Neural cell (in vitro differentiated cells): ENCODE results near the gene AGRN. TPM values are rescaled to one million over a fixed set of nuclear protein-coding genes. Genes with fewer than 3 reads are reported as not detected.

Experiments used
- H2AFZ ChIP-seq: fragments of 200-600, 300-800 bp; sonication (generic), shearing (Covaris generic); 2 replicates; pipeline ENCODE4 v1.6.0; 2014; ENCODE audit warnings: low read depth, mild to moderate bottlenecking, antibody characterized with exemption, low read length, moderate library complexity
- H3F3A ChIP-seq: fragments of 200-600 bp; shearing (Covaris generic); 2 replicates; pipeline ENCODE4 v1.6.1; 2016; ENCODE audit warnings: mild to moderate bottlenecking, moderate library complexity, mixed read lengths, antibody characterized with exemption, low read length; ENCODE audit not compliant: insufficient read depth, poor library complexity, severe bottlenecking
- H3K27ac ChIP-seq: fragments of 200-600, 300-800 bp; sonication (generic), shearing (Covaris generic); 2 replicates; pipeline ENCODE4 v1.5.1; 2014; ENCODE audit warnings: mild to moderate bottlenecking, low read length, moderate library complexity
- H3K27me3 ChIP-seq: fragments of 300-800, 200-600 bp; sonication (generic), shearing (Covaris generic); 2 replicates; pipeline ENCODE4 v1.6.0; 2014; ENCODE audit warnings: mild to moderate bottlenecking, low read depth, low read length, moderate library complexity; ENCODE audit not compliant: insufficient read depth
- H3K36me3 ChIP-seq: fragments of 300-800, 200-600 bp; sonication (generic), shearing (Covaris generic); 2 replicates; pipeline ENCODE4 v1.5.1; 2014; ENCODE audit warnings: mild to moderate bottlenecking, antibody characterized with exemption, low read length, moderate library complexity; ENCODE audit not compliant: insufficient read depth
- H3K4me2 ChIP-seq: fragments of 300-800, 200-600 bp; sonication (generic), shearing (Covaris generic); 2 replicates; pipeline ENCODE4 v1.6.0; 2014; ENCODE audit warnings: mild to moderate bottlenecking, low read length
- H3K4me3 ChIP-seq: fragments of 300-800, 200-600 bp; sonication (generic), shearing (Covaris generic); 2 replicates; pipeline ENCODE4 v1.5.1; 2014; ENCODE audit warnings: mild to moderate bottlenecking, low read length, moderate library complexity
- H3K79me2 ChIP-seq: fragments of 200-600 bp; shearing (Covaris generic); replicated peaks from 2 replicates; pipeline ENCODE4 v1.6.0; 2014; ENCODE audit warnings: mild to moderate bottlenecking, low read length, moderate library complexity; ENCODE audit not compliant: insufficient read depth
- H3K9ac ChIP-seq: fragments of 300-800, 200-600 bp; sonication (generic), shearing (Covaris generic); 2 replicates; pipeline ENCODE4 v1.6.1; 2016; ENCODE audit warnings: mild to moderate bottlenecking, low read length, mixed read lengths
- H3K9me2 ChIP-seq: fragments of 200-600 bp; shearing (Covaris generic); 2 replicates; pipeline ENCODE4 v1.6.1; 2016; ENCODE audit warnings: mild to moderate bottlenecking, low read length, mixed read lengths; ENCODE audit not compliant: insufficient read depth
- H3K9me3 ChIP-seq: fragments of 200-600, 300-800 bp; sonication (generic), shearing (Covaris generic); 2 replicates; pipeline ENCODE4 v1.6.1; 2016; ENCODE audit warnings: mild to moderate bottlenecking, mixed run types, low read length, moderate library complexity, mixed read lengths
- H4K20me1 ChIP-seq: fragments of 200-600 bp; shearing (Covaris generic); 2 replicates; pipeline ENCODE4 v1.6.1; 2016; ENCODE audit warnings: mild to moderate bottlenecking, mixed run types; ENCODE audit not compliant: insufficient read depth
- MXI1 ChIP-seq: fragments of 450-650 bp; conservative IDR thresholded peaks from 2 replicates; pipeline ENCODE4 v1.6.1; 2014; ENCODE audit warnings: antibody characterized with exemption, mild to moderate bottlenecking; ENCODE audit not compliant: poor library complexity, severe bottlenecking
- POLR2AphosphoS5 ChIP-seq: IDR thresholded peaks from 2 replicates; pipeline ENCODE4 v1.6.1; 2012
- RAD21 ChIP-seq: fragments of 450-650 bp; conservative IDR thresholded peaks from 2 replicates; pipeline ENCODE4 v1.6.1; 2014; ENCODE audit warnings: antibody characterized with exemption, mild to moderate bottlenecking, moderate library complexity
- SMC3 ChIP-seq: fragments of 450-650 bp; conservative IDR thresholded peaks from 2 replicates; pipeline ENCODE4 v1.6.1; 2014; ENCODE audit warnings: antibody characterized with exemption, mild to moderate bottlenecking, moderate library complexity; ENCODE audit not compliant: poor library complexity
- TAF1 ChIP-seq: IDR thresholded peaks from 2 replicates; pipeline ENCODE4 v1.6.1; 2012; ENCODE audit warnings: low read depth
- polyA plus RNA-seq: library from polyadenylated mRNA; depleted of rRNA; stranded (reverse); fragments of >200 nt; gene quantifications from 2 replicates; pipeline ENCODE4 v1.2.3, GENCODE V29; 2014
- TF ChIP-seq, protein P1 (sequence below): fragments of 450-650 bp; IDR thresholded peaks from 2 replicates; pipeline ENCODE4 v1.5.1; 2014; ENCODE audit warnings: antibody characterized with exemption, mild to moderate bottlenecking, moderate library complexity; ENCODE audit not compliant: poor library complexity, severe bottlenecking

AGRN gene
- polyA plus RNA-seq, 1 donor from 2014 or later, result 104 TPM

DNA sequence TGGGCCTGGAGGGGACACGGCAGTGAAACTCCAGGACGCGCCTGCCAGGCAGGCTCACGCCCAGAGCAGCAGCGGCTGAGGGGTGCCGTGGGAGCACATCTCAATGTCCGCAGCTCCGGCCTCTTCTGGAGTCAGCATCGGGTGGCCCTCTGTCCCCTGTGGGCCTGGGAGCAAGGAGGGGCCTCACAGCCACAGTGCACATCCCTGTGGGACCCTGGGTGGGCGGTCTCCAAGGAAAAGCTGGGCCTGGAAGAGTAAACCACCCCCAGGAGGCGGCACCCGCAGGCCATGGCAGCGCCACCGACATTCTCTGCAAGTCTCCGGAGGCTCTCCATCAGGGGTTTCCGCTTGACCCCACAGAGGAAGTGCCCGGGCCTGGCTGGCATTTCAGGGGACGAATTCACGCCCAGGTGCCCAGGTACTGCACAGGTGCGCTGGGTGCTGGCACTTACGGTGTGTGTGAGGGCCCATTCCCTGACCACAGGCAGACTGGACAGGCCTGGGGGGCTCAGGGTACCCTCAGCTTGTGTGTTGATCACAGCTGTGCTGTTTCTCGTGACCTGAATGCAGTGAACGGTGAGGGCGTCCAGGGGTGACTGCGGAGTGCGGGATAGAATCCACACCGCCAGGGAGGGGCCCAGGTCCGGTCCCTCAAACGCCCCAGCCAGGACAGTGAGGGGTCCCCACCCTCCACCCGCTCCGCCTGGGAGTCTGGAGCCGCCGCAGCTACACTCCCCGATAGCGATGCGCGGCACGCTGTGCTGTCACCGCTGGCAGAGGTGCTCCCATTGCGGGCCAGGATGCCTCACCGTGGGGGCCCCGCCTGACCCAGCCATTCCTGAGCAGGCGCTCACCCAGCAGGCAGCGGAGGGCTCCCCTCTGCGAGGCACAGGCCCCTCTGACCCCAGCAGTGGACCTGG lies 70.8 kb downstream of the AGRN start:
- H4K20me1 ChIP-seq, result no peaks in the 10 kb centered on the region
- no peaks in the 10 kb centered on the region for H3K9me3 ChIP-seq
- H3K79me2 ChIP-seq, result no peaks in the 10 kb centered on the region
- H3K9ac ChIP-seq, result no peak overlapping the region
- H3K9me2 ChIP-seq, result no peaks in the 10 kb centered on the region
- H3K27me3 ChIP-seq, result no peaks in the 10 kb centered on the region
- H3K4me2 ChIP-seq, result no peak overlapping the region
- no peaks in the 10 kb centered on the region for H3K36me3 ChIP-seq
- TF ChIP-seq MXI1 (no peak), POLR2AphosphoS5 (no peak), TAF1 (no peak)
- no peaks in the 10 kb centered on the region for H3F3A ChIP-seq
- no peak overlapping the region for H3K27ac ChIP-seq
- no peak overlapping the region for H3K4me3 ChIP-seq
- no peak overlapping the region for H2AFZ ChIP-seq

DNA sequence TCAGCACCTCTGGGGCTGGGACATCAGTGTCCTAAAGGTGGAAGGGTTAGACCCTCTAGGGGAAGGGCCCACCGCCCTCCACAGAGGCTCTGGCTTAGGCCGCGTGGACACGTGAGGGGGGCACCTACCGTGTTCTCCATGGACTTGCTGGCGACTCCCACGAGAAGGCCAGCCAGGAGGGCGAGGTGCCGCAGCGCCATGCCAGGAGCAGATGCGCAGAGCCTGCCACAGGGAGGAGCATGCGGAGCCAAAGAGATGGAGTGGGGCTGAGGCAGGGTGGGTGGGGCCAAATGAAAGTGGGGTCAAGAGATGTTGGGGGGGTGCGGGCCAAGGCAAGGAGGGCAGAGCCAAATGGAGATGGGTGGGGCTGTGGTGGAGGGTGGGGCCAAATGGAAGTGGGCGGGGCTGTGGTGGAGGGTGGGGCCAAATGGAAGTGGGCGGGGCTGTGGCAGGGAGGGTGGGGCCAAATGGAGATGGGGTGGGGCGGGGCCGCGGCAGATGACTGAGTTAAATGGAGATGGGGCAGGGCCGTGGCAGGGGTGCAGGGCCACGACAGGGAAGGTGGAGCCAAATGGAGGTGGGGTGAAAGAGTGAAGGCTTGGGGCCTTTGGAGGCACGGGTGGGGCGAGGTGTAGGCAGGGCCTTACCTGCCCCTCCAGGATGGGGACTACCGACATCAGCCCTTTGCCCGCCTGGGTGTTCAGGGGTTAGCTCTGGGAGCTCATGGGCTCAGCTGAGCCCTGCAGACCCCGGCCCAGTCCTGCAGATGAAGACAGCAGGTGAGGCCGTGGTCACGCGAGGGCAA lies 71.6 kb downstream of the AGRN start:
- no peak overlapping the region for H3K4me2 ChIP-seq
- H3F3A ChIP-seq, result no peaks in the 10 kb centered on the region
- no peaks in the 10 kb centered on the region for H3K9me2 ChIP-seq
- H3K4me3 ChIP-seq, result no peak overlapping the region
- H3K9ac ChIP-seq, result no peak overlapping the region
- no peak for TF ChIP-seq RAD21
- no peak for TF ChIP-seq MXI1
- no peak overlapping the region for H2AFZ ChIP-seq
- no peaks in the 10 kb centered on the region for H4K20me1 ChIP-seq
- H3K36me3 ChIP-seq, result no peaks in the 10 kb centered on the region
- no peak overlapping the region for H3K27ac ChIP-seq
- no peaks in the 10 kb centered on the region for H3K9me3 ChIP-seq
- H3K27me3 ChIP-seq, result no peaks in the 10 kb centered on the region
- no peaks in the 10 kb centered on the region for H3K79me2 ChIP-seq

DNA sequence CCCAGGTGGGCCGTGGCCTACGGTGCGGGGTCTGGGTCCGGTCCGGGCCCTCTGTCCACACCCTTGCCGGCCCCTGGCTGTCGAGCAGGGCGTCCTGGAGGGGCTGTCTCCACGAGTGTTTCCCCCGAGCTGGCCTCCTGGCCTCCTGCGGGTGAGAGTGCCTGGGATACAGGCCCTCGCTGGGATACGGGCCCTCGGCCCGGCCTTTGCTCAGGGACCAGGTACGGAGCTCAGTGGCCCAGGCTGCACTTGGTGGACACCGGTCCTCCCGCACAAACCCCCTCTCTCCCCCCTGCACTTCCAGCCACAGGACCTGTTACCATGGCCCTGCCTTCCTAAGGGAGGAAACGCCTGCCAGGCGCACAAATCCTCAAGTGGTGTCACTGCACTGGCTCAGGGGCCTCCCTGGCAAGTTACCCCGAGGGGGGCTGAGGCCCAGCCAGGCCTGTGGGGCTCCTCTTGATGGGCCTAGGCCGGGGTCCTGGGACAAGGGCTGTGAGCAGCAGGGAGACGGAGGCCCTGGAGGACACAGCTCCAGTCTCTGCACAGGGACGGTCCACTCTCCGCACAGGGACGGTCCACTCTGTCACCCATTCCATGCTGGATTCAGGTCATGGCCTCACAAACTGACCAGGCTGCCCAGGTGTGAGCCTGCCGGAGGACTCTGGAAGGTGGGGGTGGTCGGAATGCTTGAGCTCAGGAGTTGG lies 72.4 kb downstream of the AGRN start:
- Histone ChIP-seq H3K36me3 (no peaks in the 10 kb centered on the region), H3K9ac (no peak overlapping the region), H3K9me3 (no peaks in the 10 kb centered on the region), H3K79me2 (no peaks in the 10 kb centered on the region), H3K4me2 (no peak overlapping the region), H3F3A (no peaks in the 10 kb centered on the region), H4K20me1 (no peaks in the 10 kb centered on the region), H3K9me2 (no peaks in the 10 kb centered on the region), H3K27ac (no peak overlapping the region), H2AFZ (no peak overlapping the region), H3K4me3 (no peak overlapping the region), H3K27me3 (no peaks in the 10 kb centered on the region)
- TF ChIP-seq, protein P1, sequence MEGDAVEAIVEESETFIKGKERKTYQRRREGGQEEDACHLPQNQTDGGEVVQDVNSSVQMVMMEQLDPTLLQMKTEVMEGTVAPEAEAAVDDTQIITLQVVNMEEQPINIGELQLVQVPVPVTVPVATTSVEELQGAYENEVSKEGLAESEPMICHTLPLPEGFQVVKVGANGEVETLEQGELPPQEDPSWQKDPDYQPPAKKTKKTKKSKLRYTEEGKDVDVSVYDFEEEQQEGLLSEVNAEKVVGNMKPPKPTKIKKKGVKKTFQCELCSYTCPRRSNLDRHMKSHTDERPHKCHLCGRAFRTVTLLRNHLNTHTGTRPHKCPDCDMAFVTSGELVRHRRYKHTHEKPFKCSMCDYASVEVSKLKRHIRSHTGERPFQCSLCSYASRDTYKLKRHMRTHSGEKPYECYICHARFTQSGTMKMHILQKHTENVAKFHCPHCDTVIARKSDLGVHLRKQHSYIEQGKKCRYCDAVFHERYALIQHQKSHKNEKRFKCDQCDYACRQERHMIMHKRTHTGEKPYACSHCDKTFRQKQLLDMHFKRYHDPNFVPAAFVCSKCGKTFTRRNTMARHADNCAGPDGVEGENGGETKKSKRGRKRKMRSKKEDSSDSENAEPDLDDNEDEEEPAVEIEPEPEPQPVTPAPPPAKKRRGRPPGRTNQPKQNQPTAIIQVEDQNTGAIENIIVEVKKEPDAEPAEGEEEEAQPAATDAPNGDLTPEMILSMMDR, result no peak
- TF ChIP-seq MXI1, result no peak
- no peak for TF ChIP-seq TAF1
- TF ChIP-seq SMC3, result no peak
